H9 (cell line): ENCODE results near the gene HMGCLL1. TPM values are rescaled to one million over a fixed set of nuclear protein-coding genes. Genes with fewer than 3 reads are reported as not detected.

Source experiments
- DNase-seq: peaks from one replicate; pipeline ENCODE4 v3.0.0-alpha.2; 2017
- H2AFZ ChIP-seq: one replicate; pipeline ENCODE4 v1.6.1; 2013; ENCODE audit warnings: mild to moderate bottlenecking, low read length, control low read depth, moderate library complexity
- H2AK5ac ChIP-seq: 2 replicates; pipeline ENCODE4 v1.6.1; 2013; ENCODE audit warnings: low read length, control low read depth, mixed read lengths; ENCODE audit not compliant: insufficient read length
- H2BK120ac ChIP-seq: one replicate; pipeline ENCODE4 v1.6.1; 2013; ENCODE audit warnings: low read depth, mild to moderate bottlenecking, low read length, control low read depth, inconsistent platforms; ENCODE audit not compliant: poor library complexity, severe bottlenecking
- H2BK12ac ChIP-seq: 2 replicates; pipeline ENCODE4 v1.6.1; 2013; ENCODE audit warnings: low read length, control low read depth, mixed read lengths, low read depth; ENCODE audit not compliant: insufficient read length
- H2BK15ac ChIP-seq: 2 replicates; pipeline ENCODE4 v1.6.1; 2013; ENCODE audit warnings: low read depth, low read length, control low read depth
- H2BK20ac ChIP-seq: one replicate; pipeline ENCODE4 v1.6.1; 2013; ENCODE audit warnings: low read depth, mild to moderate bottlenecking, low read length, control low read depth, inconsistent platforms; ENCODE audit not compliant: poor library complexity, severe bottlenecking
- H2BK5ac ChIP-seq: 2 replicates; pipeline ENCODE4 v1.6.1; 2013; ENCODE audit warnings: low read length, control low read depth, mixed read lengths; ENCODE audit not compliant: insufficient read length
- H3K14ac ChIP-seq: 2 replicates; pipeline ENCODE4 v1.6.1; 2013; ENCODE audit warnings: low read length, control low read depth; ENCODE audit not compliant: insufficient read depth
- H3K18ac ChIP-seq: 2 replicates; pipeline ENCODE4 v1.6.1; 2013; ENCODE audit warnings: low read depth, mild to moderate bottlenecking, mixed read lengths, low read length, control low read depth; ENCODE audit not compliant: insufficient read length
- H3K23ac ChIP-seq: 2 replicates; pipeline ENCODE4 v1.6.1; 2013; ENCODE audit warnings: low read length, control low read depth, mixed read lengths, low read depth; ENCODE audit not compliant: insufficient read length
- H3K23me2 ChIP-seq: 2 replicates; pipeline ENCODE4 v1.6.1; 2013; ENCODE audit warnings: low read depth, mild to moderate bottlenecking, mixed read lengths, low read length, control low read depth; ENCODE audit not compliant: insufficient read length, poor library complexity, severe bottlenecking
- H3K27ac ChIP-seq: 2 replicates; pipeline ENCODE4 v1.5.1; 2013; ENCODE audit warnings: low read length, control low read depth, mixed read lengths, low read depth; ENCODE audit not compliant: insufficient read length
- H3K27me3 ChIP-seq: 2 replicates; pipeline ENCODE4 v1.6.1; 2013; ENCODE audit warnings: low read length, control low read depth, inconsistent platforms; ENCODE audit not compliant: insufficient read depth
- H3K4ac ChIP-seq: 2 replicates; pipeline ENCODE4 v1.6.1; 2013; ENCODE audit warnings: low read depth, mild to moderate bottlenecking, control low read depth, inconsistent platforms, low read length, moderate library complexity
- H3K4me1 ChIP-seq: 2 replicates; pipeline ENCODE4 v1.6.1; 2013; ENCODE audit warnings: low read length, control low read depth, inconsistent platforms; ENCODE audit not compliant: insufficient read depth
- H3K4me2 ChIP-seq: 2 replicates; pipeline ENCODE4 v1.6.1; 2013; ENCODE audit warnings: low read length, control low read depth, mixed read lengths; ENCODE audit not compliant: insufficient read length, insufficient read depth
- H3K56ac ChIP-seq: 2 replicates; pipeline ENCODE4 v1.6.1; 2013; ENCODE audit warnings: low read depth, mild to moderate bottlenecking, mixed read lengths, low read length, control low read depth; ENCODE audit not compliant: insufficient read length
- H3K79me1 ChIP-seq: 2 replicates; pipeline ENCODE4 v1.6.1; 2013; ENCODE audit warnings: low read depth, mild to moderate bottlenecking, moderate library complexity, low read length, control low read depth, inconsistent platforms; ENCODE audit not compliant: insufficient read depth, poor library complexity, severe bottlenecking
- H3K79me2 ChIP-seq: 2 replicates; pipeline ENCODE4 v1.6.1; 2013; ENCODE audit warnings: low read length, control low read depth, inconsistent platforms; ENCODE audit not compliant: insufficient read depth
- H3K9ac ChIP-seq: 2 replicates; pipeline ENCODE4 v1.6.1; 2013; ENCODE audit warnings: low read length, control low read depth, mixed read lengths; ENCODE audit not compliant: insufficient read length; ENCODE audit errors: extremely low read depth
- H3K9me3 ChIP-seq: one replicate; pipeline ENCODE4 v1.6.1; 2013; ENCODE audit warnings: low read depth, low read length, inconsistent platforms; ENCODE audit not compliant: control insufficient read depth
- H3T11ph ChIP-seq: one replicate; pipeline ENCODE4 v1.6.1; 2013; ENCODE audit warnings: mild to moderate bottlenecking, low read length, control low read depth, inconsistent platforms
- H4K20me1 ChIP-seq: one replicate; pipeline ENCODE4 v1.6.1; 2013; ENCODE audit not compliant: control insufficient read depth, insufficient read length, insufficient read depth
- H4K5ac ChIP-seq: 2 replicates; pipeline ENCODE4 v1.6.1; 2013; ENCODE audit warnings: low read depth, mild to moderate bottlenecking, mixed read lengths, low read length, control low read depth; ENCODE audit not compliant: insufficient read length
- H4K8ac ChIP-seq: replicated peaks from 2 replicates; pipeline ENCODE4 v1.6.1; 2013; ENCODE audit warnings: low read length, control low read depth, mixed read lengths, low read depth; ENCODE audit not compliant: insufficient read length
- H4K91ac ChIP-seq: 2 replicates; pipeline ENCODE4 v1.6.1; 2013; ENCODE audit warnings: low read depth, mild to moderate bottlenecking, moderate library complexity, mixed read lengths, low read length, control low read depth; ENCODE audit not compliant: insufficient read length
- H3K27ac Mint-ChIP-seq, 3 experiments: 2 replicates in 2 of 3; 3 replicates in 1 of 3; pipeline ENCODE4 v1.8.0; 2020 to 2021; ENCODE audit warnings: mixed read lengths in 3 of 3, mild to moderate bottlenecking in 1 of 3, moderate library complexity in 1 of 3
- H3K27me3 Mint-ChIP-seq: 2 replicates; pipeline ENCODE4 v1.8.0; 2021; ENCODE audit warnings: low read depth, mild to moderate bottlenecking, moderate library complexity, mixed read lengths
- H3K36me3 Mint-ChIP-seq, 3 experiments: 2 replicates in 2 of 3; 3 replicates in 1 of 3; pipeline ENCODE4 v1.8.0; 2020 to 2021; ENCODE audit warnings: low read depth in 3 of 3, mixed read lengths in 3 of 3; ENCODE audit not compliant: insufficient read depth in 1 of 3
- H3K4me1 Mint-ChIP-seq, 2 experiments: 2 replicates each; pipeline ENCODE4 v1.8.0; 2020; ENCODE audit warnings: mixed read lengths in 2 of 2
- H3K4me3 Mint-ChIP-seq, 2 experiments: 2 replicates in 1 of 2; 3 replicates in 1 of 2; pipeline ENCODE4 v1.8.0; 2020 to 2021; ENCODE audit warnings: mild to moderate bottlenecking in 2 of 2, mixed read lengths in 2 of 2, moderate library complexity in 1 of 2
- H3K9me3 Mint-ChIP-seq, 2 experiments: 2 replicates in 1 of 2; 3 replicates in 1 of 2; pipeline ENCODE4 v1.8.0; 2020; ENCODE audit warnings: mild to moderate bottlenecking in 2 of 2, mixed read lengths in 2 of 2, moderate library complexity in 1 of 2
- CTCF ChIP-seq: fragments of 200-600 bp; sonication (generic); conservative IDR thresholded peaks from 3 replicates; pipeline ENCODE4 v1.8.0; 2021; ENCODE audit warnings: antibody characterized with exemption, mild to moderate bottlenecking
- WGBS: extraction: QIAGEN DNeasy Blood & Tissue Kit; methylation state at CpG from one replicate; pipeline ENCODE4 v1.1.7; 2013; ENCODE audit warnings: missing lambda C conversion rate, low lambda C conversion rate, mixed read lengths; ENCODE audit not compliant: insufficient read length; ENCODE audit errors: extremely low coverage; 5-methylcytosine and 5-hydroxymethylcytosine counted together
- total RNA-seq: library from RNA; stranded (reverse); gene quantifications from 2 replicates; pipeline ENCODE4 v1.2.1, GENCODE V29; 2021

The HMGCLL1 gene
- total RNA-seq, 1 experiment from 2014 or later, result 0.24 TPM

- Histone ChIP-seq H3K27ac (no peak overlapping the region), H3K79me1 (no peaks in the 10 kb centered on the region), H4K5ac (no peak overlapping the region), H3K27me3 (no peaks in the 10 kb centered on the region), H2AFZ (no peak overlapping the region), H3K79me2 (no peaks in the 10 kb centered on the region), H4K20me1 (no peaks in the 10 kb centered on the region), H3K9me3 (no peaks in the 10 kb centered on the region), H2BK12ac (no peak overlapping the region), H3K56ac (no peak overlapping the region), H3K4me2 (no peak overlapping the region), H2BK20ac (no peak overlapping the region), H3K23me2 (no peaks in the 10 kb centered on the region), H2BK15ac (no peak overlapping the region), H3K18ac (no peak overlapping the region), H3T11ph (no peak overlapping the region), H2BK120ac (no peak overlapping the region), H3K9ac (no peak overlapping the region), H4K91ac (no peak overlapping the region), H4K8ac (no peak overlapping the region), H3K23ac (no peak overlapping the region), H2BK5ac (no peak overlapping the region), H3K14ac (no peak overlapping the region), H3K4me1 (no peaks in the 10 kb centered on the region), H3K4ac (no peak overlapping the region), H2AK5ac (no peak overlapping the region)
- no peak overlapping the region for H3K4me3 Mint-ChIP-seq
- no peaks in the 10 kb centered on the region for H3K9me3 Mint-ChIP-seq
- no peak overlapping the region for H3K27ac Mint-ChIP-seq
- no peaks in the 10 kb centered on the region for H3K27me3 Mint-ChIP-seq
- no CpG with 5 or more reads among the region's 1 CpG for WGBS
- no peak for DNase-seq
- no peaks in the 10 kb centered on the region for H3K36me3 Mint-ChIP-seq
- H3K4me1 Mint-ChIP-seq, result peaks cover 6 to 7% of the 10 kb centered on the region in 2 experiments
- TF ChIP-seq CTCF, result no peak
Observed at GRCh38 chr6:55496201-55496600, 82.8 kb downstream of the HMGCLL1 start.
